Measurements from ENCODE around the gene HBEGF.
A peak's percentile ranks its signal among the peaks of the same experiment; 100 is the strongest.
"Not testable (repeated sequence)": the region's sequence is repeated elsewhere in the genome, so short reads cannot be mapped to it uniquely, and the experiment has no call there.

HBEGF gene

GRCh38 chr5:140360681-140361479 lies 14.5 kb upstream of the HBEGF start:
- DNase-seq (ENCODE audit: low spot score) = no peak

DNA sequence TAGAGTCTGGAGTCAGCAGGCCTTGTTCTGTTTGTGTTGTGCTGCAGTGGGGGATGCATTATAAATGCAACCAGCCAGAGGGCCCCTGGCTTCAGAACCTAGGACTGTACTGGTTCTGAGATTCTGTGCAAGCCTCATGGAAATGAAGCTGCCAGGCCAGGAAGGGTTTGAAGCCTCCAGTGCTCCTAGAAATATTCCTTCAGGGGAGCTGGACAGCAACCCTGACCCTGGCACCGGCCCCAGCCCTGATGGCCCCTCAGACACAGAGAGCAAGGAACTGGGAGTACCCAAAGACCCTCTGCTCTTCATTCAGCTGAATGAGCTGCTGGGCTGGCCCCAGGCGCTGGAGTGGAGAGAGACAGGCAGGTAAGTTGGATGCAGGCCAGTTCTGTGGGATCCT lies 13.7 kb upstream of the HBEGF start, which contains the start of gene SLC4A9:
Gene SLC4A9 (plus strand): TSS at position 94 of the 400 bp plus-strand sequence. CDS start 43 bp downstream, at position 137.
- DNase-seq (ENCODE audit: low spot score) = no peak

DNA sequence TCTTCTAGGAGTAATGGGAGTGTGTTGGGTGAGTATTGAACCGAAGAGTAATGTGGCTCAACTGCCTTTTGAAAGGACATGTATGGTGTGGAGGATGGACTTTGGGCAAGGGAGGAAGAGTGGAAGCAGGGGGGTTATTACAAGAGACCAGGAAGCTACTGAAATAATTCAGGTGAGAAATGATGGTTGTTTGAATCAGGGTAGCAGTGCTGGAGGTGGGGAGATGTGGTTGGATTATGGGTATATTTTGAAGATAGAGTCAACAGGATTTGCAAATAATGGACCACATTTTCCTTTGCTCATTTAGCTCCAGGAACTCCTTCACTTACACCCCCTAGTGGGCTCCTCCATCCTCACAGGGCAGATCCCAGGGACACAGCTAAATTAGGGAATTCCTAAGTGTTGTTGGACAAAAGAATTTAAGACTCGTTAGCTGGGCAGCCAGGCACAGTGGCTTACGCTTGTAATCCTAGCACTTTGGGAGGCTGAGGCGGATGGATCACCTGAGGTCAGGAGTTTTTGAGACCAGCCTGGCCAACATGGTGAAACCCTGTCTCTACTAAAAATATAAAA lies 12.4 kb upstream of the HBEGF start:
- DNase-seq (ENCODE audit: low spot score) = no peak

GRCh38 chr5:140357726-140358093 lies 11.3 kb upstream of the HBEGF start:
- peak; percentile 87 for DNase-seq (ENCODE audit: low spot score)

DNA sequence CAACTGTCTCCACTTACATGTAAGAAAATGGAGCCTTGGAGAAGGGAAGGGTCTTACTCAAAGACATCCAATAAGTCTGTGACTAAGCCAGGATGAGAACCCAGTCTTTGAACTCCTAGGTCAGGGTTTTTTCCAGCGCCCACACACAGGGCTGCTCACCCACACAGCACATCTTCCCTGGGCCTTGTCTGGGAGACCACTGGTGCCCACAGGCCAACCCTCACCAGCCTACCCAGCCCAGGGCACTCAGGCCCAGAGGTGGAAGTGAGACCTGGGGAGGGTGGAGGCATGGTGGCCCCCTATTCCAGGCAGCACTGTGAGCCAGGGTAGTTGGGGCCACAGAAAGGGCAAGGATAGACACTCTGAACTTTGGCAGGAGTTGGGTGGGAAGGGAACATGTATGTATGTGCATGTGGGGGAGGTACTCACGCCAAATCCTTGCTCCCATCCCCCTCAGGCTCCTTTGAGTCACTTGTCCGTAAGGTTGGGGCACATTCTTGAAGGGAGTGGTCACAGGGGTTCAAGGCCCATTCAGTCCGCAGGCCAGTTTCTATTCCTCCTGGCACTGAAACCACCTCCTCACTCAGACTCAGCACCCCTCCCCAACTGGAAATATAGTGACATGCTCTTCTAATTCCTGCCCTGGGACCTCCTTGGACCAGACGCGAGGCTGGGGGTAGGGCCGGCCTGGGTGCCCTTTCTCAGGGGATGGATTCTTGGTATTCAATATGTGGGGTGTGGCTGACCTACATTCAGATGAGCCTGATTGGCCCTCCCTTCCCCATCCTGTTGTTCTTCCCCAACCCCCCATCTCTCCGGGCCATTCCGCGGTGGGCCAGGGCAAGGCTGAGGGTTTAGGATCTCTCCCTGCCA lies 10.7 kb upstream of the HBEGF start:
- DNase-seq (ENCODE audit: low spot score) = no peak

DNA sequence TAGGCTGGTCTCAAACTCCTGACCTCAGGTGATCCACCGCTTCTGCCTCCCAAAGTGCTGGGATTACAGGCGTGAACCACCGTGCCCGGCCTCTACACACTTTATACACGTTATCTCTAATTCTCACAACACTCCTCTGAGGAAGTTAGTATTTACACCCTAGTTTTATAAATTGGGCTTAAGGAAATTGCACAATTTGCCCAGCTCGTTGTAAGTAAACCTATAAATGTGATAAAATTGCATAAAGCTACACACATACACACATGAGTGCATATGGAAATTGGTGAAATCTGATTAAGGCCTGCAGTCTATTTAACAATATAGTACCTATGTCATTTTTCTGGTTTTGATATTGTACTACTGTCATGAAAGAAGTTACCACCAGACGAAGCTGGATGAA lies 9.1 kb upstream of the HBEGF start:
- no peak for DNase-seq (ENCODE audit: low spot score)

GRCh38 chr5:140351609-140352334 lies 5.4 kb upstream of the HBEGF start:
- no peak for DNase-seq (ENCODE audit: low spot score)

GRCh38 chr5:140349244-140349643 lies 2.8 kb upstream of the HBEGF start:
- no peak for DNase-seq (ENCODE audit: low spot score)

DNA sequence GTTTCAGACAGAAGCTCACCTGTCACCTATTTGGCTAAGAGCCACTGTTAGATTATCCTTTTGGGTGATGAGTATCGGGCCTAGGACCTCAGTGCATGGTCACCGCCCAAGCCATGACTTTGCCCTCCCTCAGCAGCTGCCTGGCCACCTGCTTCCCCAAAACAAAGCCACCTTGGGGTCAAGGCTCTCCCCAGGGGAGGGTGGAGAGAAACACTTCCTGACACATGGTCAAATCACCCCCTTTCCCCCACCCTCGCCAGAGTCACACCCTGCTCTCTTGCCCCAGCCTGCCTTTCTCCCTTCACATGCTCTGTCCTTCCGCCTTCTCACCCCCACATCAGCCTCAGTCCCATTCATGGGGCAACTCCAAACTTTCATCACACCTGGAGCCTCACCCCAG lies 1.7 kb upstream of the HBEGF start:
- DNase-seq (ENCODE audit: low spot score) = no peak

GRCh38 chr5:140347360-140347759 lies 957 bp upstream of the HBEGF start:
- no peak for DNase-seq (ENCODE audit: low spot score)

DNA sequence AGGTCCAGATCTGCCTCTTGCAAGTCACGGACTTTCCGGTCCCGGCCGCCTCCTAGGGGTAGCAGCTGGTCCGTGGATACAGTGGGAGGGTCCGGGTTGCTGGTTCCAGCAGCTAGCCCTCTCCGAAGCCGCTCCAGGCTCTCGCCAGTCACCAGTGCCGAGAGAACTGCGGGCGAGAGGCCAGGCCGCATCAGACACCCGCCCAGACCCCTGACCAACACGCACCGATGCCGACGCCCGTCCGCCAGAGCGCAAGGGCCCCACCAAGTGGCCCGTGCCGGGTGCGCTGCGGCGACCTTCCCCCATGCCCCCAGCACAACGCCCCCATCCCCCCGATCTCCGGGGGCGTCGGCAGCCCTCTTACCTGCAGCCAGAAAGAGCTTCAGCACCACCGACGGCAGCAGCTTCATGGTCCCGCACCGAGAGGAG lies 470 bp downstream of the HBEGF start:
- no peak for DNase-seq (ENCODE audit: low spot score)

DNA sequence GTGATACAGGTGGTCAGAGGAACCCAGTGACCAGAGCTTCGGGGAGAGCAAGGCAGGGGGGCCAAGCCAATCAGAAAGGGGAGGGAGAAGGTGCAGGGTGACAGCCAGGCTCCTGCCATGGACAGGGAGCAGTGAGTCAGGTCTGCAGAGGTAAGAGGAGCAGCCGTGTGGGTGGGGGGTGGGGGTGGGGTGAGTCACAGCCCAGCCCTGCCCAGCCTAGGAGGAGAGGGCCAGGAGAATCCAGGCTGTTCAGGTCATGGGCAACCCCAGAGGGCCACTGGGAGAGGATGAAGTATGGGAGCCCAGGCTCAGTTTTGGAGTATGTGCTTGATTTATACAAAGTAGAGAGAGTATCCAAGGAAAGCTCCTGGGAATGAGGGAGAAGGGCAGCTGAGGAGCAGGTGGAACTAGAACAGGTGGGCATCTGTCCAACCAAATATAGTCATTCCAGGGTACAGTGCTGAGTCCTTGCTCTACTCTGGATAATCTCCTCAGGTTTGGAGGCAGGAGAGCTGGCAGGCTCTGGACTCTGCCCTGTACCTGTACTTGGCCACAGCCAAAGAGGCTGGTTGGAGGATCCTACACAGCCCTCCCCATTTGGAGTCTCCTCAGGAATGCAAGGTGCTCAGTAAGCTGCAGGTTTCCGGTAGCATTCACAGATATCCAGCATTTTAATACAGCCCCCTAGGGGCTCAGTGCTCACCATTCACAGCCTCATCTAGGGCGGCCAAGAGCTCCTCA lies 1.6 kb downstream of the HBEGF start:
- DNase-seq (ENCODE audit: low spot score) = no peak

- DNase-seq (ENCODE audit: low spot score) = not testable (repeated sequence)
Observed at GRCh38 chr5:140343849-140344248, 2.6 kb downstream of the HBEGF start.

GRCh38 chr5:140342896-140343295 lies 3.5 kb downstream of the HBEGF start:
- DNase-seq (ENCODE audit: low spot score) = no peak

DNA sequence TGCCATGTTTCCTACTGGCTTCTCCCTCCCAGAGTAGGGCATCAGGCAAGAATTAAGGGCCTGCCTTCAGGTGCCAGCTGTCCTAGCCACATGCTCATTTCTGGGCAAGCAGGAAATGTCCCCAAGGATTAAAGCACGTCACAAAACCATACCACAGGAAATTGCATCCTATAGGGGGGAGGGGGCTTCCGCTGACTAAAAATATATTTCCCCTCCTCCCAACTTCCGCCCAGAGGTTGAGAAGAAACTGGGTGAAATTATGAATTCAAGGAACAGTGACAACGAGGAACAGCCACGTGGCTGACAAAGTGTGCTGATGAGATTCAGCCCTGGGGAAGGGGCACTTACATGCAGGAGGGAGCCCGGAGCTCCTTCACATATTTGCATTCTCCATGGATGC lies 4.1 kb downstream of the HBEGF start:
- peak; percentile 94 for DNase-seq (ENCODE audit: low spot score)

DNA sequence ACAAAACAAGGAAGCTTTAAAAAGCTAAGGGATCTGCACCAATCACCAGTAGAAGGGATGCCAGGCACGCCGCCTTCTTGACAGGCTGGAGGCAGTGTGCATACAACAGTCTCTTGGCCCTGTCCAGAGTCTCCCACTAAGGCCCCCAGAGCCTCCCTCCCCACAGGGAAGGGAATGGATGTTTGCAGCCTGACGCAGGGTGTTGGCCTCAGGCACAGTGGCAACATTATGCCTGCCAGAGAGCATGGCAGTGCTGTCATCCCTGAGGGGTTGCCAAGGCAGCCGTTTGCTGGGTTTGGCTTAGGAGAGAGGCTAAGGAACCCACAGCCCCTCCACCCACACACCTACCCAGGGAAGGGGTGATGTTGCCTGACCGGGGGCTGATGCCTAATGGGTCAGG lies 4.8 kb downstream of the HBEGF start:
- DNase-seq (ENCODE audit: low spot score) = no peak

GRCh38 chr5:140340605-140341121 lies 5.7 kb downstream of the HBEGF start:
- no peak for DNase-seq (ENCODE audit: low spot score)

DNA sequence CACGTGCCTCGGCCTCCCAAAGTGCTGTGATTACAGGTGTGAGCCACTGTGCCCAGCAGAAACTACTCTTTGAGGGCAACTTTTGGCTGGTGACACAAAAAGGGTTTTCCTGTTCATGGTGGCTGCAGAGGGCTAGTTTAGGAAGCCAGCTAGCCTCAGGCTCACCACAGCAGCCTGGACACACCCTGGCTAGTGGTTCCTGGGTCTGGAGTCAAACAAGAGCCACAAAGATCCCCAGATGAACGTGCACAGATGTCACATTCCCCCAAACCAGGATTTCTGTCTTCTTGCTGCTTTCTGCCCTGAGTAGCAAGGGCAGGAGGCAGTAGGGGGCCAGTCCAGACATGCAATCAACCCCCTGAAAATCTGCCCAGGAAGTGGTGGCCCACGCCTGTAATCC lies 6.8 kb downstream of the HBEGF start:
- DNase-seq (ENCODE audit: low spot score) = no peak

- DNase-seq (ENCODE audit: low spot score) = no peak
Observed at GRCh38 chr5:140338908-140339307, 7.5 kb downstream of the HBEGF start.

DNA sequence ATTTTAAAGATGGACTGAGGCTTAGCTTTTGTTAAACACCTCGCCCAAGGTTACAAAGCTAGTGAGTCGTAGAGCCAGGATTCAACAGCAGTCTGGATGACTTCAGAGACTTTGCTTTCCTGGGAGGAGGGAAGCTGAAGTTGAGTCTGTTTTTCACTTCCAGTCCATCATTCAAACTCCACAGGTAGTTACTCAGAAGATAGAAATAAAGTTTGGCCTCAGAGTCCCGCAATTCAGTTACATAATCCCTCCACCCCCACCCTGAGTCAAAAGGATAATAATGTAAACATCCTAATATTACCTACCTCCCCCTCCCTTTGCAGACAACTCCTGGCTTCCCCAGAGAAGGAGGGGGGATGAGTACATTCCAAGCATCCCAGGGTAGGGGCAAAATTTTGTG lies 8.1 kb downstream of the HBEGF start:
- no peak for DNase-seq (ENCODE audit: low spot score)

DNA sequence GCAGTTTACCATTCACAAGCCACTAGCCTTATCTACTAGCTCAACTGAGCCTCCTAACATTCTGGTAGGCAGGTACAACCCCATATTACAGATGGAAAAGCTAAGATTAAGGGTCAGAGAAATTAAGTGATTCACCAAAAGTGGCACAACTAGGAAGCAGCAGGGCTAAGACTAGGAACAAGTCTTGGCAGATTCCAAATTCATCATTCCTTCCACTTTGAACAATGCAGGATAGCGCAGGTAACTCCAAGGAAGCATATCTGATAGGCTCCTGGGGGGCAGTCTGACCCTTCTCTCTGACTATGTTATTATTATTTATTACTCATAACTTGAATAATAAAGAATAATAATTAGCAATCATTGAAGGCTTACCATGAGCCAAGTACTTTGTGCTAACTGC lies 8.5 kb downstream of the HBEGF start:
- no peak for DNase-seq (ENCODE audit: low spot score)
